HL-60 (cell line): ENCODE data around the gene RAD50.

Experiments
- DNase-seq, 2 experiments: peaks; one replicate each; pipeline ENCODE4 v3.0.0-alpha.2; 2010 to 2020; ENCODE audit warnings: low read depth in 1 of 2, low spot score in 1 of 2
- H3K27ac ChIP-seq: fragments of 250-450 bp; sonication (Bioruptor Pico); replicated peaks from 2 replicates; pipeline ENCODE4 v1.5.1; 2020; ENCODE audit warnings: mild to moderate bottlenecking, moderate library complexity
- H3K27me3 ChIP-seq: fragments of 250-450 bp; sonication (Bioruptor Pico); 2 replicates; pipeline ENCODE4 v1.5.1; 2021; ENCODE audit warnings: mild to moderate bottlenecking, moderate library complexity; ENCODE audit not compliant: insufficient read depth, poor library complexity, severe bottlenecking
- H3K4me3 ChIP-seq: replicated peaks from 2 replicates; pipeline ENCODE4 v1.5.1; 2011; ENCODE audit warnings: mild to moderate bottlenecking, control low read depth, low read length; ENCODE audit not compliant: insufficient read depth
- GABPA ChIP-seq: IDR thresholded peaks from 2 replicates; pipeline ENCODE4 v1.6.1; 2012; ENCODE audit warnings: low read depth
- POLR2AphosphoS5 ChIP-seq: IDR thresholded peaks from 2 replicates; pipeline ENCODE4 v1.6.1; 2012; ENCODE audit warnings: low read depth
- SPI1 ChIP-seq: IDR thresholded peaks from 2 replicates; pipeline ENCODE4 v1.6.1; 2012; ENCODE audit warnings: low read depth, mild to moderate bottlenecking, borderline replicate concordance
- TF ChIP-seq, protein P1 (sequence below): IDR thresholded peaks from 2 replicates; pipeline ENCODE4 v1.6.1; 2012; ENCODE audit warnings: low read depth; ENCODE audit not compliant: insufficient replicate concordance
- TF ChIP-seq, protein P2 (sequence below): IDR thresholded peaks from one replicate; pipeline ENCODE4 v1.5.1; 2011; ENCODE audit warnings: low read length, control low read depth, inconsistent platforms; ENCODE audit not compliant: insufficient read depth

RAD50 gene

GRCh38 chr5:132530946-132531345 lies 25.8 kb upstream of the RAD50 start:
- TF ChIP-seq, protein P1, sequence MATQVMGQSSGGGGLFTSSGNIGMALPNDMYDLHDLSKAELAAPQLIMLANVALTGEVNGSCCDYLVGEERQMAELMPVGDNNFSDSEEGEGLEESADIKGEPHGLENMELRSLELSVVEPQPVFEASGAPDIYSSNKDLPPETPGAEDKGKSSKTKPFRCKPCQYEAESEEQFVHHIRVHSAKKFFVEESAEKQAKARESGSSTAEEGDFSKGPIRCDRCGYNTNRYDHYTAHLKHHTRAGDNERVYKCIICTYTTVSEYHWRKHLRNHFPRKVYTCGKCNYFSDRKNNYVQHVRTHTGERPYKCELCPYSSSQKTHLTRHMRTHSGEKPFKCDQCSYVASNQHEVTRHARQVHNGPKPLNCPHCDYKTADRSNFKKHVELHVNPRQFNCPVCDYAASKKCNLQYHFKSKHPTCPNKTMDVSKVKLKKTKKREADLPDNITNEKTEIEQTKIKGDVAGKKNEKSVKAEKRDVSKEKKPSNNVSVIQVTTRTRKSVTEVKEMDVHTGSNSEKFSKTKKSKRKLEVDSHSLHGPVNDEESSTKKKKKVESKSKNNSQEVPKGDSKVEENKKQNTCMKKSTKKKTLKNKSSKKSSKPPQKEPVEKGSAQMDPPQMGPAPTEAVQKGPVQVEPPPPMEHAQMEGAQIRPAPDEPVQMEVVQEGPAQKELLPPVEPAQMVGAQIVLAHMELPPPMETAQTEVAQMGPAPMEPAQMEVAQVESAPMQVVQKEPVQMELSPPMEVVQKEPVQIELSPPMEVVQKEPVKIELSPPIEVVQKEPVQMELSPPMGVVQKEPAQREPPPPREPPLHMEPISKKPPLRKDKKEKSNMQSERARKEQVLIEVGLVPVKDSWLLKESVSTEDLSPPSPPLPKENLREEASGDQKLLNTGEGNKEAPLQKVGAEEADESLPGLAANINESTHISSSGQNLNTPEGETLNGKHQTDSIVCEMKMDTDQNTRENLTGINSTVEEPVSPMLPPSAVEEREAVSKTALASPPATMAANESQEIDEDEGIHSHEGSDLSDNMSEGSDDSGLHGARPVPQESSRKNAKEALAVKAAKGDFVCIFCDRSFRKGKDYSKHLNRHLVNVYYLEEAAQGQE = no peak
- TF ChIP-seq, protein P2, sequence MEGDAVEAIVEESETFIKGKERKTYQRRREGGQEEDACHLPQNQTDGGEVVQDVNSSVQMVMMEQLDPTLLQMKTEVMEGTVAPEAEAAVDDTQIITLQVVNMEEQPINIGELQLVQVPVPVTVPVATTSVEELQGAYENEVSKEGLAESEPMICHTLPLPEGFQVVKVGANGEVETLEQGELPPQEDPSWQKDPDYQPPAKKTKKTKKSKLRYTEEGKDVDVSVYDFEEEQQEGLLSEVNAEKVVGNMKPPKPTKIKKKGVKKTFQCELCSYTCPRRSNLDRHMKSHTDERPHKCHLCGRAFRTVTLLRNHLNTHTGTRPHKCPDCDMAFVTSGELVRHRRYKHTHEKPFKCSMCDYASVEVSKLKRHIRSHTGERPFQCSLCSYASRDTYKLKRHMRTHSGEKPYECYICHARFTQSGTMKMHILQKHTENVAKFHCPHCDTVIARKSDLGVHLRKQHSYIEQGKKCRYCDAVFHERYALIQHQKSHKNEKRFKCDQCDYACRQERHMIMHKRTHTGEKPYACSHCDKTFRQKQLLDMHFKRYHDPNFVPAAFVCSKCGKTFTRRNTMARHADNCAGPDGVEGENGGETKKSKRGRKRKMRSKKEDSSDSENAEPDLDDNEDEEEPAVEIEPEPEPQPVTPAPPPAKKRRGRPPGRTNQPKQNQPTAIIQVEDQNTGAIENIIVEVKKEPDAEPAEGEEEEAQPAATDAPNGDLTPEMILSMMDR = no peak
- TF ChIP-seq GABPA = no peak
- TF ChIP-seq SPI1 = no peak
- no peak for TF ChIP-seq POLR2AphosphoS5
- DNase-seq = no peak
- H3K27ac ChIP-seq = no peak overlapping the region
- H3K4me3 ChIP-seq = no peak overlapping the region
- no peaks in the 10 kb centered on the region for H3K27me3 ChIP-seq

GRCh38 chr5:132539716-132540115 lies 17.1 kb upstream of the RAD50 start:
- TF ChIP-seq, protein P2 = no peak
- no peak for TF ChIP-seq POLR2AphosphoS5
- no peak for TF ChIP-seq SPI1
- TF ChIP-seq GABPA = no peak
- TF ChIP-seq, protein P1 = no peak
- Histone ChIP-seq H3K4me3 (no peak overlapping the region), H3K27ac (no peak overlapping the region), H3K27me3 (no peaks in the 10 kb centered on the region)
- no peak for DNase-seq

DNA sequence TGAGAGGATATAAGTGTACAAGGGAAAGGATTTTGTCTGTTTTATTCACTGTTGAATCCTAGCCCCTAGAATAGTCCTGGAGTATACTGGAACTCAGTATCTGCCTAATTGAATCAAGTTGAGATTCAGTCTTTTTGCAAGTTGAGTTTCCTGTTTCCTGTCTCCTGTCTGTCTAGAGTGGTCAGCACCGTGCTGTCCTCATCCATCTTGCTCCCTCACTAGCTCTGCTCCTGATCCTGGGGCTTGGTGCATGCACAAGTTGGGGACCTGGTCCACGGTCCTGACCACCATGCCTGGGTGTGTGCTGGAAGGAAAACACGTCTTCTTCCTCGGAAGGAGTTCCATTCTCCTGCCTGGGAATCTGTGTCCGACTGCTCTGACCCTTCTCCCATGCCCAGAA lies 16.6 kb upstream of the RAD50 start:
- TF ChIP-seq POLR2AphosphoS5 (no peak), GABPA (no peak), SPI1 (no peak)
- TF ChIP-seq, protein P1 = no peak
- TF ChIP-seq, protein P2 = no peak
- DNase-seq = no peak
- H3K27me3 ChIP-seq = no peaks in the 10 kb centered on the region
- H3K27ac ChIP-seq = no peak overlapping the region
- no peak overlapping the region for H3K4me3 ChIP-seq
